Measurements from ENCODE around the gene ACTN4. TPM values are rescaled to one million over a fixed set of nuclear protein-coding genes. Genes with fewer than 3 reads are reported as not detected.

ACTN4 gene
- total and polyA plus RNA-seq, 2 experiments from 2014 or later = 59.3 to 321 TPM

DNA sequence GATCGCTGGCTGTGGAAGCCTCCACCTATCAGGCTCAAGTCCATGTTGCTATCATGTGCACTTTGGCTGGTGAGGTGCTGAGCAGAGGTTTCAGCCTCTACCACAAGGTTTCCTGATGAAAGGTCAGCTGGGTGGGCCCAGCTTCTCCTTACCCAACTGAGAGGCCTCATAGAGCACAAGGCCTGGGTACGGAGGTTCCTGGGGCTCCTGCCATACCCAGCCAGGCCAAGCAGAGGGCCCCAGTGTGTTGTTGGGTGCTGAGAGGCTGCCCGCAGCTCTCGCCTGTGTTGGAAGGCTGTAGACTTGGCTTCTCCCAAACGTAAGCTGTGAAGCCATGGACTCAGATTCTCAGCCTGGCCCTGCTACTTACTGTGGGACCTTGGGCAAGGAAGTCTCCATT is 28.2 kb downstream of the ACTN4 start:
- Histone ChIP-seq H3K9me3 (ENCODE audit: low read depth) (no peaks in the 10 kb centered on the region), H3K4me3 (no peak overlapping the region), H3K27ac (peak overlapping the region; percentile 97), H3K79me2 (peaks cover 95% of the 10 kb centered on the region), H3K27me3 (no peaks in the 10 kb centered on the region), H3K4me1 (ENCODE audit: insufficient read depth) (peaks cover 65% of the 10 kb centered on the region), H3K4me2 (peak overlapping the region; percentile 34), H3K9me2 (replicated peaks; ENCODE audit: insufficient read depth) (no peaks in the 10 kb centered on the region), H3K36me3 (replicated peaks; ENCODE audit: insufficient read depth, low read depth) (no peaks in the 10 kb centered on the region), H4K20me1 (ENCODE audit: insufficient read depth, poor library complexity, severe bottlenecking) (no peaks in the 10 kb centered on the region), H2AFZ (no peak overlapping the region)
- WGBS (ENCODE audit: low lambda C conversion rate, missing lambda C conversion rate) = 86% methylated on average over 5 of the region's 5 CpGs
- DNase-seq (ENCODE audit: low spot score) = peak; percentile 32
- TF ChIP-seq, protein P1, sequence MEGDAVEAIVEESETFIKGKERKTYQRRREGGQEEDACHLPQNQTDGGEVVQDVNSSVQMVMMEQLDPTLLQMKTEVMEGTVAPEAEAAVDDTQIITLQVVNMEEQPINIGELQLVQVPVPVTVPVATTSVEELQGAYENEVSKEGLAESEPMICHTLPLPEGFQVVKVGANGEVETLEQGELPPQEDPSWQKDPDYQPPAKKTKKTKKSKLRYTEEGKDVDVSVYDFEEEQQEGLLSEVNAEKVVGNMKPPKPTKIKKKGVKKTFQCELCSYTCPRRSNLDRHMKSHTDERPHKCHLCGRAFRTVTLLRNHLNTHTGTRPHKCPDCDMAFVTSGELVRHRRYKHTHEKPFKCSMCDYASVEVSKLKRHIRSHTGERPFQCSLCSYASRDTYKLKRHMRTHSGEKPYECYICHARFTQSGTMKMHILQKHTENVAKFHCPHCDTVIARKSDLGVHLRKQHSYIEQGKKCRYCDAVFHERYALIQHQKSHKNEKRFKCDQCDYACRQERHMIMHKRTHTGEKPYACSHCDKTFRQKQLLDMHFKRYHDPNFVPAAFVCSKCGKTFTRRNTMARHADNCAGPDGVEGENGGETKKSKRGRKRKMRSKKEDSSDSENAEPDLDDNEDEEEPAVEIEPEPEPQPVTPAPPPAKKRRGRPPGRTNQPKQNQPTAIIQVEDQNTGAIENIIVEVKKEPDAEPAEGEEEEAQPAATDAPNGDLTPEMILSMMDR (IDR thresholded peaks at IDR 0.05; ENCODE audit: poor library complexity) = no peak
- no peak for TF ChIP-seq EZH2 (IDR thresholded peaks at IDR 0.05; ENCODE audit: borderline replicate concordance)
- TF ChIP-seq EZH2phosphoT487 (IDR thresholded peaks at IDR 0.05; ENCODE audit: low read depth, severe bottlenecking, unreplicated experiment) = no peak

DNA sequence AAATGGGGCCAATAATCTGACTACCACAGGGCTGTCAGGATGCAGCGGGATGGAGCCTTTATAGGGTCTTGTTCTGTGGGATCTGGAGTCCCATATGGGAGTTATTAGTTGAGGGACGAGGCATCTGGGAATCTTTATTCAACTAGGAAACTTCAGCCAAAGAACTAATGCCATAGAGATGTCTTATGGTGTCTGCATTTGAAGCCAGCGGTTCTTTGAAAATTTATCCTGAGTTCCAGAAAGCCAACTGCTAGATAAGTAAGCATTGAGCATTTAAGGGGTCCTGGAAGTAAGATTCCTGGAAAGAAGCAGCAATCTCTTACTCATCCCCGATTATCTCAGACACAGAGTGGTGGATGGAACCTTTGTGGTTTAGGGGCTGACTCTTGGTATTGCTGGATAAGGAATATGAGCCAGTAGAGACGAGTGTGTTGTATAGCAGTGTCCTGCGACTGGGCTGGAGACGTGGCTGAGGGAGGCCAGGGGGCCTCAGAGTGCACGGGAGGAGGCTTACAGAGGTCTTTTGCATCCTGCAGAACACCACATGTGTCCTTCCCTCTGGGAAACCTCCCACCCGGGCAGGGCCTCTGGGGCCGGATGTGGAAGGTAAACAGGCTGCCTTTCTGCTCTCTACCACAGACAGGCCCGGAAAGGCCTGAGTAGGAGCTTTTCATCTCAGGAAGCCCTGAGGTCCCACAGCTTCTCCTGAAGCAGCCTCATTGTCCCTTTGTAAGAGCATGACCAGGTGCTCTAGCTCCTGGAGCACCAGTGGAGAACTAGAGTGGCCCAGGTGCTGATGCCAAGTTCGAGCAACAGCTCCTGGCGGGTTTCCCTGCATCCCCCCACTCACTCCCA is 28.8 kb downstream of the ACTN4 start:
- 51% methylated on average over 13 of the region's 13 CpGs for WGBS (ENCODE audit: low lambda C conversion rate, missing lambda C conversion rate)
- no peak overlapping the region for H2AFZ ChIP-seq
- H3K4me3 ChIP-seq = no peak overlapping the region
- peaks cover 66% of the 10 kb centered on the region for H3K4me1 ChIP-seq (ENCODE audit: insufficient read depth)
- peaks cover 95% of the 10 kb centered on the region for H3K79me2 ChIP-seq
- TF ChIP-seq, protein P1 (IDR thresholded peaks at IDR 0.05; ENCODE audit: poor library complexity) = no peak
- no peak for TF ChIP-seq EZH2 (IDR thresholded peaks at IDR 0.05; ENCODE audit: borderline replicate concordance)
- no peak for TF ChIP-seq EZH2phosphoT487 (IDR thresholded peaks at IDR 0.05; ENCODE audit: low read depth, severe bottlenecking, unreplicated experiment)
- peak; percentile 77 for DNase-seq (ENCODE audit: low spot score)
- peak overlapping the region; percentile 34 for H3K4me2 ChIP-seq
- no peaks in the 10 kb centered on the region for H4K20me1 ChIP-seq (ENCODE audit: insufficient read depth, poor library complexity, severe bottlenecking)
- H3K9me3 ChIP-seq (ENCODE audit: low read depth) = no peaks in the 10 kb centered on the region
- H3K36me3 ChIP-seq (replicated peaks; ENCODE audit: insufficient read depth, low read depth) = no peaks in the 10 kb centered on the region
- no peaks in the 10 kb centered on the region for H3K27me3 ChIP-seq
- H3K27ac ChIP-seq = peak overlapping the region; percentile 97
- no peaks in the 10 kb centered on the region for H3K9me2 ChIP-seq (replicated peaks; ENCODE audit: insufficient read depth)

DNA sequence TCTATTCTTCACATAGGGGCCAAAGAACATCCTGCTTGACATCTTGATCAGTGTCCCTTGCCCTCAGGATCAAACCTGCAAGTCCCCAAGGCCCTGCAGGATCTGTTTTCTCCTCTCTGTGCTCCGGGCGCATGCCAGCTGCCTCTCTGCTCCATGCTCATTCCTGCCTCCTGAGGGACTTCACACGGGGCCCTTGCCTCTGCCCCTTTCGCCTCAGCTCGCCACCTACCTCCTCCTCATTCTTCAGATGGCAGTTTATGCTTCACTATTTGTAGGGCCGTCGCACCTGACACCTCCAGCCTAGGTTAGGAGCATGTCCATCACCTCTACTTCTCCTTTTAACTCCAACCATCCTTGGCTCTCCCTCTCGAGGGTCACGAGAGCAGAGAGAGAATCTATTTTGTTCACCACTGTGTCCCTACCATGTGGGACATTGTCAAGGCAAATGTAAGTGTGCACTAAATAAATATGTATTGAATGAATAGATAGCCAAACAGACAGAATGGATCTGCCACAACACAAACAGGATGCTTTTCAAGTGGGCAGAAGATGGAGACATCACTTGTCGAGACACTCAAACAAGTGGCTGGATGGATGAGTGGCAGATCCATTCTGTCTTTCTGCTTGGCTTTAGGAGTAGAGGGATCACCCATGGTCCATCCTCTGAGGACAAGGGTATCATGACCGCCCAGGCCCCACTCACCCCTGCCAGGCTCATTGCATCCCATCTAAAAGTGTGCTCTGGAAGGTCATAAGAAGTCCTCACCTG is 29.6 kb downstream of the ACTN4 start:
- no peaks in the 10 kb centered on the region for H3K27me3 ChIP-seq
- no peaks in the 10 kb centered on the region for H4K20me1 ChIP-seq (ENCODE audit: insufficient read depth, poor library complexity, severe bottlenecking)
- H3K9me3 ChIP-seq (ENCODE audit: low read depth) = no peaks in the 10 kb centered on the region
- H2AFZ ChIP-seq = no peak overlapping the region
- DNase-seq (ENCODE audit: low spot score) = no peak
- H3K4me3 ChIP-seq = no peak overlapping the region
- peaks cover 61% of the 10 kb centered on the region for H3K4me1 ChIP-seq (ENCODE audit: insufficient read depth)
- TF ChIP-seq EZH2 (IDR thresholded peaks at IDR 0.05; ENCODE audit: borderline replicate concordance) = no peak
- TF ChIP-seq EZH2phosphoT487 (IDR thresholded peaks at IDR 0.05; ENCODE audit: low read depth, severe bottlenecking, unreplicated experiment) = no peak
- H3K36me3 ChIP-seq (replicated peaks; ENCODE audit: insufficient read depth, low read depth) = no peaks in the 10 kb centered on the region
- 93% methylated on average over 11 of the region's 11 CpGs for WGBS (ENCODE audit: low lambda C conversion rate, missing lambda C conversion rate)
- no peaks in the 10 kb centered on the region for H3K9me2 ChIP-seq (replicated peaks; ENCODE audit: insufficient read depth)
- H3K79me2 ChIP-seq = peaks cover 95% of the 10 kb centered on the region
- H3K27ac ChIP-seq = peak overlapping the region; percentile 97
- H3K4me2 ChIP-seq = peak overlapping the region; percentile 34

Data from hepatocyte (in vitro differentiated cells).